Neural progenitor cell (in vitro differentiated cells): ENCODE measurements around the gene LARGE1.

Experiments used
- EZH2 ChIP-seq: fragments of 200-600 bp; sonication (generic); IDR thresholded peaks from 2 replicates; pipeline ENCODE4 v1.6.1; 2017; ENCODE audit warnings: antibody characterized with exemption, mild to moderate bottlenecking, moderate library complexity
- TF ChIP-seq, protein P1 (sequence below): fragments of 200-600 bp; sonication (generic); IDR thresholded peaks from 2 replicates; pipeline ENCODE4 v1.5.1; 2017; ENCODE audit warnings: antibody characterized with exemption, mild to moderate bottlenecking

DNA sequence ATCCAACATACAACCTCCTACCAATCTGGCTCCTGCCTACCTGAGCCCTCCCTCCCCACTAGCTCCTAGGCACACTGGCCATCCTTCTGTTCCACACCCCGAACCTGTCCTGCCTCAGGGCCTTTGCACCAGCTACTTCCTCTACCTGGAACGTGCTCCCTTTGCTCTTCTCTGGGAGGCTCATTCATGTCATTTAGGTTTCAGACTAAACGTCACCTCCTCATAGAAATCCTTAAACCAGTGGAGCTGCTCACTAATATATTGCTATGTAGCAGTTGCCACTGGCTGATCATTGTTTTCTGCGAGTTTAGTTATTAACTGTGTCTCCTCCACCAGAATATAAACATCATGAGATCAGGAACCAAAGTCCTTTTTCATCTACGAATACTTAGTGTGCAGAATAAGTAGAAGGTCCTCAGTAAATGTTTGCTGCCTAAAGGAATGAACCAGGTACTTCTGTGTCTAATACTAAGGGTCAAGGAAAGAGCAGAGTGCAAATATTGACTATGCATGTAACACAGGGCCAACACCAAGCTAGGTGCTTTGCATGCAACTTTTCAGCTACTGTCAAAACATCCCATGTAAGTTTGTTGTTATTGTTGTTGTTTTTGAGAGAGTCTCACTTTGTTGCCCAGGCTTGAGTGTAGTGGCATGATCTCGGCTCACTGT is 584.5 kb downstream of the LARGE1 start:
- TF ChIP-seq, protein P1, sequence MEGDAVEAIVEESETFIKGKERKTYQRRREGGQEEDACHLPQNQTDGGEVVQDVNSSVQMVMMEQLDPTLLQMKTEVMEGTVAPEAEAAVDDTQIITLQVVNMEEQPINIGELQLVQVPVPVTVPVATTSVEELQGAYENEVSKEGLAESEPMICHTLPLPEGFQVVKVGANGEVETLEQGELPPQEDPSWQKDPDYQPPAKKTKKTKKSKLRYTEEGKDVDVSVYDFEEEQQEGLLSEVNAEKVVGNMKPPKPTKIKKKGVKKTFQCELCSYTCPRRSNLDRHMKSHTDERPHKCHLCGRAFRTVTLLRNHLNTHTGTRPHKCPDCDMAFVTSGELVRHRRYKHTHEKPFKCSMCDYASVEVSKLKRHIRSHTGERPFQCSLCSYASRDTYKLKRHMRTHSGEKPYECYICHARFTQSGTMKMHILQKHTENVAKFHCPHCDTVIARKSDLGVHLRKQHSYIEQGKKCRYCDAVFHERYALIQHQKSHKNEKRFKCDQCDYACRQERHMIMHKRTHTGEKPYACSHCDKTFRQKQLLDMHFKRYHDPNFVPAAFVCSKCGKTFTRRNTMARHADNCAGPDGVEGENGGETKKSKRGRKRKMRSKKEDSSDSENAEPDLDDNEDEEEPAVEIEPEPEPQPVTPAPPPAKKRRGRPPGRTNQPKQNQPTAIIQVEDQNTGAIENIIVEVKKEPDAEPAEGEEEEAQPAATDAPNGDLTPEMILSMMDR: no peak
- TF ChIP-seq EZH2: no peak
